ENCODE results near the gene GPD1L. TPM values are rescaled to one million over a fixed set of nuclear protein-coding genes. Genes with fewer than 3 reads are reported as not detected.

Gene GPD1L
- total RNA-seq, 1 donor from 2014 or later, result 12.9 TPM

GRCh38 chr3:32180141-32180784 lies 73.8 kb downstream of the GPD1L start:
- no peak for DNase-seq (ENCODE audit: low read depth in 2 of 2)

GRCh38 chr3:32181365-32181764 lies 74.9 kb downstream of the GPD1L start:
- no peak for DNase-seq (ENCODE audit: low read depth in 2 of 2)

- DNase-seq (ENCODE audit: low read depth in 2 of 2), result no peak
Measured at GRCh38 chr3:32181796-32182195, 75.4 kb downstream of the GPD1L start.

GRCh38 chr3:32184187-32184730 lies 77.8 kb downstream of the GPD1L start:
- DNase-seq (ENCODE audit: low read depth in 2 of 2), result no peak

GRCh38 chr3:32186097-32186496 lies 79.7 kb downstream of the GPD1L start:
- DNase-seq (ENCODE audit: low read depth in 2 of 2), result no peak

GRCh38 chr3:32186876-32187275 lies 80.5 kb downstream of the GPD1L start:
- no peak for DNase-seq (ENCODE audit: low read depth in 2 of 2)

- no peak for DNase-seq (ENCODE audit: low read depth in 2 of 2)
Measured at GRCh38 chr3:32189693-32190092, 83.3 kb downstream of the GPD1L start.

GRCh38 chr3:32190556-32190955 lies 84.1 kb downstream of the GPD1L start:
- peak in 1 of 2 donors; percentile 16 for DNase-seq (ENCODE audit: low read depth in 2 of 2)

GRCh38 chr3:32193101-32193500 lies 86.7 kb downstream of the GPD1L start:
- no peak for DNase-seq (ENCODE audit: low read depth in 2 of 2)

GRCh38 chr3:32194653-32195052 lies 88.2 kb downstream of the GPD1L start:
- peak; percentile 5 to 56 for DNase-seq (ENCODE audit: low read depth in 2 of 2)

- no peak for DNase-seq (ENCODE audit: low read depth in 2 of 2)
Measured at GRCh38 chr3:32195995-32196540, 89.6 kb downstream of the GPD1L start.

GRCh38 chr3:32197991-32198390 lies 91.6 kb downstream of the GPD1L start:
- no peak for DNase-seq (ENCODE audit: low read depth in 2 of 2)

GRCh38 chr3:32198714-32199113 lies 92.3 kb downstream of the GPD1L start:
- DNase-seq (ENCODE audit: low read depth in 2 of 2), result no peak

- DNase-seq (ENCODE audit: low read depth in 2 of 2), result peak; percentile 71 to 97
Measured at GRCh38 chr3:32200490-32200889, 94.1 kb downstream of the GPD1L start.

GRCh38 chr3:32200992-32201758 lies 94.8 kb downstream of the GPD1L start:
- peak in 1 of 2 donors; percentile 64 for DNase-seq (ENCODE audit: low read depth in 2 of 2)

- no peak for DNase-seq (ENCODE audit: low read depth in 2 of 2)
Measured at GRCh38 chr3:32202496-32202895, 96.1 kb downstream of the GPD1L start.

GRCh38 chr3:32203854-32204253 lies 97.4 kb downstream of the GPD1L start:
- DNase-seq (ENCODE audit: low read depth in 2 of 2), result peak; percentile 15 to 52

GRCh38 chr3:32208447-32208846 lies 102.0 kb downstream of the GPD1L start:
- DNase-seq (ENCODE audit: low read depth in 2 of 2), result no peak

- DNase-seq (ENCODE audit: low read depth in 2 of 2), result no peak
Measured at GRCh38 chr3:32215185-32215584, 108.8 kb downstream of the GPD1L start.

GRCh38 chr3:32216172-32216783 lies 109.9 kb downstream of the GPD1L start:
- DNase-seq (ENCODE audit: low read depth in 2 of 2), result peak in 1 of 2 donors; percentile 50

GRCh38 chr3:32217339-32217738 lies 110.9 kb downstream of the GPD1L start:
- no peak for DNase-seq (ENCODE audit: low read depth in 2 of 2)

Measured in lung microvascular endothelial cell (primary cell).